Activated naive CD4-positive, alpha-beta T cell treated with anti-CD3 and anti-CD28 coated beads, Interleukin-2, amount 10 ng/mL, durations not matched to agents 7 days and 5 days (primary cell): ENCODE results near the gene METAP1.
"Not testable (repeated sequence)": the region's sequence is repeated elsewhere in the genome, so short reads cannot be mapped to it uniquely, and the experiment has no call there.

Source experiments
- CTCF ChIA-PET: fragments of 350-600 bp; sonication (Branson Sonifier 250); formaldehyde crosslinking; loops from one replicate; lab custom pipeline; 2021; ENCODE audit warnings: antibody characterized with exemption; lab: Charles Lee
- DNase-seq: peaks from one replicate; pipeline ENCODE4 v3.0.0-alpha.2; 2020
- H3K27ac Mint-ChIP-seq: one replicate; pipeline ENCODE4 v1.8.0; 2021; ENCODE audit warnings: mild to moderate bottlenecking, moderate library complexity, mixed read lengths
- H3K27me3 Mint-ChIP-seq: one replicate; pipeline ENCODE4 v1.8.0; 2021; ENCODE audit warnings: mild to moderate bottlenecking, mixed read lengths
- H3K36me3 Mint-ChIP-seq: one replicate; pipeline ENCODE4 v1.8.0; 2021; ENCODE audit warnings: mixed read lengths
- H3K4me1 Mint-ChIP-seq: one replicate; pipeline ENCODE4 v1.8.0; 2021; ENCODE audit warnings: mixed read lengths
- H3K4me3 Mint-ChIP-seq: one replicate; pipeline ENCODE4 v1.8.0; 2021; ENCODE audit warnings: mild to moderate bottlenecking, moderate library complexity, mixed read lengths
- H3K9me3 Mint-ChIP-seq: one replicate; pipeline ENCODE4 v1.8.0; 2021; ENCODE audit warnings: mixed read lengths

Gene METAP1

DNA sequence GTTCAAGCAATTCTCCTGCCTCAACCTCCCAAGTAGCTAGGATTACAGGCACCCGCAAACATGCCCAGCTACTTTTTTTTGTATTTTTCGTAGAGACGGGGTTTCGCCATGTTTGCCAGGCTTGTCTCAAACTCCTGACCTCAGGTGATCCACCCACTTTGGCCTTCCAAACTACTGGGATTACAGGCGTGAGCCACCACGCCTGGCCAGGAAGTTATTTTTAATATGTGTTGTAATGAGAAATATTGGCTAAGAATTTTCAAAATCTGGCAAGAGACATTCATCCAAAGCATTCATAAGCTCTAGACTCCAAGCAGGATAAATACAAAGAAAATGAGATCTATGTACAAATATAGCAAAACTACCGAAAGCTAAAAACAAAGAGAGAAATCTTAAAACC is 18.0 kb upstream of the METAP1 start:
- Mint-ChIP-seq H3K27me3 (no peaks in the 10 kb centered on the region), H3K4me3 (no peak overlapping the region), H3K9me3 (no peaks in the 10 kb centered on the region), H3K27ac (no peak overlapping the region), H3K36me3 (no peaks in the 10 kb centered on the region), H3K4me1 (no peaks in the 10 kb centered on the region)
- CTCF ChIA-PET, result no interaction called here
- no peak for DNase-seq

DNA sequence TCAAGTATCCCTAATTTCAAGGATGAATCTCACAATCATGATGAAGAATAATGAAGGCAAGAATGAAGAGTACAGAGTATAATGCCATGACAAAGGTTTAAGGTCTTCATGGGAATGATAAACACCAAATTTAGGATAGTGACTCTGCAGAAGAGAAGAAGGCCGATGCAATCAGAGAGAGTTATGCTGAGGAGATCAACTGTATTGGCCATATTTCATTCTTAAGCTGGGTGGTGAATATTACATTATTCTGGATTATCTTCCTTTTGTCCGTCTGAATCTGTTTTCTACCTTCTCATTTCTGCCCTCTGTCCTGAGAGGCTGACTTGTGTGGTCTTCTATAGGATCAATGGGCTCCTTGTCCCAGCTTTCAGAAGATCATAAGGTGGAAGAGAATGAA is 7.8 kb upstream of the METAP1 start:
- no peaks in the 10 kb centered on the region for H3K36me3 Mint-ChIP-seq
- no peak overlapping the region for H3K4me3 Mint-ChIP-seq
- no peak overlapping the region for H3K27ac Mint-ChIP-seq
- CTCF ChIA-PET, result interaction anchor here (0.8 kb wide), 1 partner anchor 900 kb away, joined by 3 read pairs; no protein-coding TSS in a partner anchor
- H3K9me3 Mint-ChIP-seq, result no peaks in the 10 kb centered on the region
- H3K4me1 Mint-ChIP-seq, result no peaks in the 10 kb centered on the region
- DNase-seq, result no peak
- peaks cover 9% of the 10 kb centered on the region for H3K27me3 Mint-ChIP-seq

DNA sequence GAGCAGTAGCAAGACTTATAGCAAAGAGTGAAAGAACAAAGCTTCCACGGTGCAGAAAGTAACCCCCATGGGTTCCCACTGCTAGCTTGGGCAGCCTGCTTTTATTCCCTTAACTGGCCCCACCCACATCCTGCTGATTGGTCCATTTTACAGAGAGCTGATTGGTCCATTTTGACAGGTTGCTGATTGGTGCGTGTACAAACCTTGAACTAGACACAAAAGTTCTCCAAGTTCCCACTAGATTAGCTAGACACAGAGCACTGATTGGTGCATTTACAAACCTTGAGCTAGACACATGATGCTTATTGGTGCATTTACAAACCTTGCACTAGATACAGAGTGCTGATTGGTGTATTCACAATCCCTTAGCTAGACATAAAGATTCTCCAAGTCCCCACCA is 2.7 kb upstream of the METAP1 start:
- CTCF ChIA-PET, result interaction anchor here (0.5 to 1.4 kb wide), 3 partner anchors 63 to 1017 kb away, joined by 3 to 14 read pairs (median 3); no protein-coding TSS in a partner anchor
- H3K27ac Mint-ChIP-seq, H3K27me3 Mint-ChIP-seq, DNase-seq, H3K36me3 Mint-ChIP-seq, H3K4me3 Mint-ChIP-seq, H3K9me3 Mint-ChIP-seq: not testable (repeated sequence)
- H3K4me1 Mint-ChIP-seq, result peaks cover 24% of the 10 kb centered on the region

DNA sequence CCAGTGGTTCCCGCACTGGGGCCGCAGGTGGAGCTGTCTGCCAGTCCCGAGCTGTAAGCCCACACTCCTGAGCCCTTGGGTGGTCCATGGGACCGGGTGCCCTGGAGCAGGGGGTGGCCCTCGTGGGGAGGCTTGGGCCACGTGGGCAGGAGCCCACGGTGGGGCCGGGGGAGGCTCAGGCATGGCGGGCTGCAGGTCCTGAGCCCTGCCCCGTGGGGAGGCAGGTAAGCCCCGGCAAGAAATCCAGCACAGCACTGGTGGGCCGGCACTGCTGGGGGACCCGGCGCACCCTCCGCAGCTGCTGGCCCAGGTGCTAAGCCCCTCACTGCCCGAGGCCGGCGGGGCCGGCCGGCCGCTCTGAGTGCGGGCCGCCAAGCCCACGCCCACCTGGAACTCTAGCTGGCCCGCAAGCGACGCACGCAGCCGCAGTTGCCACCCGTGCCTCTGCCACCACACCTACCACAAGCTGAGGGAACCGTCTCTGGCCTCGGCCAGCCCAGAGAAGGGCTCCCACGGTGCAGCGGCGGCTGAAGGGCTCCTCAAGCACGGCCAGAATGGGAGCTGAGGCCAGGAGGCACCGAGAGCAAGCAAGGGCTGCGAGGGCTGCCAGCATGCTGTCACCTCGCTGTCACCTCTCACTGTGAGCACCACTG is 2.0 kb upstream of the METAP1 start:
- DNase-seq, result no peak
- Mint-ChIP-seq H3K27ac (no peak overlapping the region), H3K36me3 (peaks cover 3% of the 10 kb centered on the region), H3K27me3 (no peaks in the 10 kb centered on the region), H3K4me3 (no peak overlapping the region), H3K4me1 (peaks cover 29% of the 10 kb centered on the region), H3K9me3 (no peaks in the 10 kb centered on the region)
- CTCF ChIA-PET, result interaction anchor here (0.5 to 4.3 kb wide), 6 partner anchors 57 to 1016 kb away, joined by 3 to 120 read pairs (median 3); no protein-coding TSS in a partner anchor

DNA sequence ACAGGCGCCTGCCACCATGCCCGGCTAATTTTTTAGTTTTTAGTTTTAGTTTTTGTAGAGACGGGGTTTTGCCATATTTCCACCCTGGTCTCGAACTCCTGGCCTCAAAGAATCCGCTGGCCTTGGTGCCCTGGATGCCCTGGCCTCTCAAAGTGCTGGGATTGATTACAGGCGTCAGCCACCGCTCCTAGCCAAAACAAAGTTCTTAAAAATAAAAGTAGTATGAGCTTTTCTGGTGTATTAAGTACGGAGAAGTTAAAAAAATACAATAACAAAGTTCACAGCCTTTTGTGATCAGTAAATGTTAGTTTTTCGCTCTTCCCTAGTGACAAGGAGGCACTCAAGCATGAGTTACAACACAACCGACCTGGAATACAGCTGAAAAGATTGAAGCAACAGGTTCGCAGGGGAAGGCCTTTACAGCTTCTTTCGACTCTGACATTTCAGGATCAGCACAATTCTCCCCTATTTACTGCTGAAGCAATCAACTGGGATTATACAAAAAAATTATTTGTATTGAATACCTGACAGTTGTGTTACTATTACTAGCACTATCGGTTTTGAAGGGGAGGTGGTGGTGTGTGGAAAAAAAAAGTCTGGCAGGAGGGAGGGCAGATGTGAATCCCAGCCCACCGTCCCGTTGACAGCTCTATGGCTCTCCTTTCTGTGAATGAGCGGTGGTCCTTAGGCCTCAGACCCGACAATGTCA is 893 bp upstream of the METAP1 start:
- no peak for DNase-seq
- Mint-ChIP-seq H3K4me3 (peak overlapping the region; percentile 81), H3K9me3 (no peaks in the 10 kb centered on the region), H3K4me1 (peaks cover 29% of the 10 kb centered on the region), H3K27me3 (no peaks in the 10 kb centered on the region), H3K36me3 (peaks cover 6% of the 10 kb centered on the region), H3K27ac (peak overlapping the region; percentile 98)
- CTCF ChIA-PET, result interaction anchor here (0.7 to 4.3 kb wide), 33 partner anchors 10 to 851 kb away, joined by 3 to 120 read pairs (median 4); partner anchors contain the start of genes ADH5, EIF4E and STPG2

DNA sequence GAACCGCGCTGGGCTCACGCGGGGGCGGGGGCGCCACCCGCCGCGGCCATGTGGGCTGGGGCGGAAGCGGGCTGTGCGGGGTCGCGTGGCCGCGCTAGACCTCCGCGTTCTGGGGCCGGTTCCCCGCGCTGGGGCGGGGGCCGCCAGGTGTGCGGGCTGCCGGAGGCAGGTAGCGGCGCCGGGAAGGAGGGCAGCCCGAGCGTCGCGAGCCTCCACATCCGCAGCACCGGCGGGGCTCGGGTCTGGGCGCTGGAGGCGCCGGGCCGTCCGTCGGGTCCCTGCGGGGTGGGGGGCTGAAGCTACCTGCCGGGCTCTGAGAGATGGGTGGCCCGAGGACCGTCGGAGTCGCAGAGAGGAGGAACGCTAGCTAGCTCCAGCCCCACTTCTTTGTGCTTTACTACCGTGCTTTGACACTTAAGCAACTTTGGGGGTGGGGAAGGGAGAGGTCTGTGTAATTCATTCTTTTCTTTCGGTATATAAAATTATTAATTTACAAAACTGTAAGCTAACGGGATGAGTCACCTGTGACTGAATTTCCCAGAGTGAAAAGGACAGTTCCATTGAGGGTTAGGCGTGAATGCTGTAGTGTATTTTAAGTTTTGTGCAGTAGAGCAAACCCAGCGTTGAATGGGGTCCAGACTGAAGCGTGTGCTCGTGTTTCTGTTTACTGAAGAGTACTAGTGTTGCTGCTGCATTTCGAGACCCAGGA is 689 bp downstream of the METAP1 start:
- H3K27ac Mint-ChIP-seq, result peak overlapping the region; percentile 66
- peaks cover 38% of the 10 kb centered on the region for H3K4me1 Mint-ChIP-seq

DNA sequence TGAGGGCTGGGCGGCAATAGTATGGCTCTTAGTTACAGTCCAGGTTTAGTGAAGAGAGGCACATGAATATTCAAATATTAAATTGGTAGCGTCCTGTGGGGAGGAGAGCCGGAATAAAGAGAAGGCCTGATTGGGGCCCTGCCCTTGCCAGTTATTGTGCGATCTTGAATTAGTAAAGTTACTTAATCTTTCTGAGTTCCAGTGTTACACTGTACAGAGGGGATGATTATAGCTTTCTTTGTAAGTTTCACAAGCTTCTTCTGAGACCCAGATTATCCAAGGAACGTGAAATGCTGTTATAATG is 1.2 kb downstream of the METAP1 start:
- Mint-ChIP-seq H3K4me1 (peaks cover 38% of the 10 kb centered on the region), H3K27ac (peak overlapping the region; percentile 66), H3K4me3 (peak overlapping the region; percentile 71), H3K27me3 (no peaks in the 10 kb centered on the region), H3K9me3 (no peaks in the 10 kb centered on the region), H3K36me3 (peaks cover 12% of the 10 kb centered on the region)
- CTCF ChIA-PET, result interaction anchor here (0.8 to 4.3 kb wide), 6 partner anchors 9 to 92 kb away, joined by 3 to 120 read pairs (median 8); partner anchors contain the start of gene ADH5
- DNase-seq, result no peak

More for the DNA sequence above, 689 bp downstream of the METAP1 start:
- peak overlapping the region; percentile 71 for H3K4me3 Mint-ChIP-seq
- H3K27me3 Mint-ChIP-seq, result no peaks in the 10 kb centered on the region
- peaks cover 12% of the 10 kb centered on the region for H3K36me3 Mint-ChIP-seq
- peak; percentile 33 for DNase-seq
- CTCF ChIA-PET, result interaction anchor here (0.9 to 4.3 kb wide), 12 partner anchors 11 to 529 kb away, joined by 3 to 120 read pairs (median 6); partner anchors contain the start of gene ADH5
- H3K9me3 Mint-ChIP-seq, result no peaks in the 10 kb centered on the region

DNA sequence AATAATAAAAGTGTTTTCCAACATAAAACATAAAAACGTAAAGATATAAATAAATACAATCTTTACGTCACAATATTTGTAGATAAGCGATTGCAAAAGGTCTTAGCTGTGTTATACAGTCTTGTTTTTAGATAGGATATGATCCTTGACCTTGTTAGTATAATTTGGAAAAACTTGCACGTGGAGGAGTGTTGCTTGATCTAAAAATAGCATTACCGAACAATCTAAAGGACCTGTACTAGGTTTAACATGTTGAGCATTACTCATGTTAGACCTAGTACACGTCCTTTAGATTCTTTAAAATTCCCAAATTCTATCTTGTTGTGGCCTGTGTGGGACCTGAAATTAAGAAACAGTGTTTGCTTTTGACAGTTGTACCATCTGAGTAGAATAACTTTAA is 1.6 kb downstream of the METAP1 start:
- Mint-ChIP-seq H3K27ac (no peak overlapping the region), H3K4me1 (peaks cover 41% of the 10 kb centered on the region), H3K27me3 (no peaks in the 10 kb centered on the region), H3K4me3 (peak overlapping the region; percentile 5), H3K9me3 (no peaks in the 10 kb centered on the region), H3K36me3 (peaks cover 12% of the 10 kb centered on the region)
- CTCF ChIA-PET, result interaction anchor here (0.8 to 4.3 kb wide), 3 partner anchors 8 to 466 kb away, joined by 3 to 120 read pairs (median 5); no protein-coding TSS in a partner anchor
- no peak for DNase-seq

DNA sequence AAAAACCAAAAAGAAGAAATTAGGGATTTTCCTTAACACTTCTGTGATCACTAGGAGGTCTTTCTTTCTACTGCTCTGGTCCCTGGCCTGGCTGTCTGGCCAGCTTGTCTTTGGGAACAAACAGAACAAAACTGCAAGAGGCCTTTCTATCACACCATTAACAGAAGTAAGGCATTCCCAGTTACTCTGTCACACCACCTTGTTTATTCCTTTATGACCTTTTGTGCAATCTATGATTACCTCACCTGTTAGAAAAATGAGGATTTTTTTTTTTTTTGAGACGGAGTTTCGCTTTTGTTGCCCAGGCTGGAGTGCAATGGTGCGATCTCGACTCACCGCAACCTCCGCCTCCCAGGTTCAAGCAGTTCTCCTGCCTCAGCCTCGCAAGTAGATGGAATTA is 3.0 kb downstream of the METAP1 start:
- Mint-ChIP-seq H3K27ac (no peak overlapping the region), H3K9me3 (no peaks in the 10 kb centered on the region), H3K27me3 (no peaks in the 10 kb centered on the region), H3K4me1 (peaks cover 46% of the 10 kb centered on the region), H3K4me3 (no peak overlapping the region), H3K36me3 (peaks cover 13% of the 10 kb centered on the region)
- CTCF ChIA-PET, result interaction anchor here (0.9 to 2.4 kb wide), 3 partner anchors 57 to 465 kb away, joined by 3 to 9 read pairs (median 5); partner anchors contain the start of gene EIF4E
- no peak for DNase-seq

DNA sequence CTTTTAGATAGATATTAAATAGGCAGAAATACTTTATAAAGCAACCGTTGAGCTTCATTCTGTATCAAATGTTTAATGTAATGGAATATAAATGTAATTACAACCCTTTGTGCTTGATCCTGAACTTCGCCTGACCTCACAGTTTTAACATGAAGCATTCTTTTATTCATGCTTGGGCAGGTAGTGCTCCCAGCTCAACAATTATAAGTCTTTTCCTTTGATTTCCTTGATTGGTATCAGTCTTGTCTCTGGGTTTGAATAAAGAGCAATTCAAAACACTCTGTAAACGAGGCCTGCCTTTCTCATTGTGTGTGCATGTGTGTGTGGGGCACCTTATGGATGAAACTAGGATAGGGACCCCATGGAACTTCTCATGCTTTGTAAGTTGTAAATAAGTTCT is 6.8 kb downstream of the METAP1 start:
- CTCF ChIA-PET, result no interaction called here
- no peak for DNase-seq
- Mint-ChIP-seq H3K4me3 (no peak overlapping the region), H3K27ac (no peak overlapping the region), H3K27me3 (no peaks in the 10 kb centered on the region), H3K9me3 (no peaks in the 10 kb centered on the region), H3K4me1 (peaks cover 27% of the 10 kb centered on the region), H3K36me3 (peaks cover 19% of the 10 kb centered on the region)

DNA sequence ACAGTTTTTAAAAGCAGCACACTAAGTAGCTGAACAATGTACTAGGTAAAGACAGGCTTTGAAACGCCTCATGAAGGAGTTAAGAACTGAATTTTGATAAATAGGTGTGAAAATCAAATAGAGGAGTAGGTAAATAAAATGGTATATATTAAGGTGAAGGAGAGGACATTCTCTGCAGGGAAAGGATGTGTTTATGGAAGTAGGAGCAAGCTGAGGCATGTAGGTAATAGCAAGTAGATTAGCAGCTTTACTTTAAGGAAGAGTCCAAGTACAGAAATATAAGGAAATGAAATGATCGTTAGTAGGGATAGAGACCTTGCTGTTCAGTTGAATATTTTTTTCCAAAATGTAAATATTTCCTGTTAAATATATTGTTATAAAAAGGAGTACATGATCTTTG is 12.5 kb downstream of the METAP1 start:
- no peak overlapping the region for H3K4me3 Mint-ChIP-seq
- H3K4me1 Mint-ChIP-seq, result no peaks in the 10 kb centered on the region
- no peaks in the 10 kb centered on the region for H3K27me3 Mint-ChIP-seq
- no peak overlapping the region for H3K27ac Mint-ChIP-seq
- peaks cover 39% of the 10 kb centered on the region for H3K36me3 Mint-ChIP-seq
- peaks cover 19% of the 10 kb centered on the region for H3K9me3 Mint-ChIP-seq
- DNase-seq, result no peak
- CTCF ChIA-PET, result interaction anchor here (0.8 to 1.5 kb wide), 2 partner anchors 13 to 48 kb away, joined by 3 to 5 read pairs; partner anchors contain the start of gene METAP1

DNA sequence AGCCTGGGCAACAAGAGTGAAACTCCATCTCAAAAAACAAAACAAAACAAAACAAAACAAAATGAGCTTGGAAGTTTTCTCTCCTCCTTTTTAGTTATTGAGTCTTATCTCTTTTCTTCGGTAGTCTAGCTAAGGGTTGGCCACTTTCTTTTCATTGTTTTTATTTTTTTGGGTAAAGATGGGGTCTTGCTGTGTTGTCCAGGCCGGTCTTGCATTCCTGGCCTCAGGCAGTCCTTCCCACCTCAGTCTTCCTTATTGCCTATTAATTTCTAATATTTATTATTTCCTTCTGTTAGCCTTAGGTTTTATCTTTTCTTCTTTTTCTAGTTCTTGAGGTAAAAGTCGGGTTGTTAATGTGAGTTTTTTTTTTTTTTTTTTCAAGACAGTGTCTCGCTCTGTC is 16.4 kb downstream of the METAP1 start:
- Mint-ChIP-seq H3K36me3 (peaks cover 45% of the 10 kb centered on the region), H3K4me3 (no peak overlapping the region), H3K27me3 (no peaks in the 10 kb centered on the region), H3K4me1 (no peaks in the 10 kb centered on the region), H3K27ac (peak overlapping the region; percentile 21), H3K9me3 (peaks cover 27% of the 10 kb centered on the region)
- CTCF ChIA-PET, result no interaction called here
- DNase-seq, result no peak

DNA sequence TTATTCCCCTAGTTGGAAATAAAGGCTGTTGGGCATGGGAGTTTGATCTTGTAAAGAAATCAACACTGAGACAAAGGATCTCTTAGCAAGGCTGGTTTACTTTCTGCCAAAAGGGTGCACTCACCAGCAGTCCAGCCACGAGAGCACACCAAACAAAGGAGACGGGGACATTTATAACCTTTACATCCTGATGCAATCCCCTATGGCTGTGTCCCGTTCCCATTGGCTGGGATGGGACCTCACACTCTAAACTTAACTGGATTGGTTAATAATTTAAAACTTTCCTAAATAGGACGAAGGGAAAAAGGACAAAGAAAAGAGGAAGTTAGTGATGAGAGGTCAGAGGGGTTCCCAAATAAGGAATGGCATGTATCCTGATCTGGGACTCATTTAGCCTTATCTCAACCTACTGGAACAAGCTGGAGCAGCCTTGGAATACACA is 17.9 kb downstream of the METAP1 start:
- DNase-seq, result no peak
- H3K36me3 Mint-ChIP-seq, result peaks cover 50% of the 10 kb centered on the region
- no peaks in the 10 kb centered on the region for H3K4me1 Mint-ChIP-seq
- CTCF ChIA-PET, result no interaction called here
- H3K4me3 Mint-ChIP-seq, result no peak overlapping the region
- no peaks in the 10 kb centered on the region for H3K27me3 Mint-ChIP-seq
- peaks cover 31% of the 10 kb centered on the region for H3K9me3 Mint-ChIP-seq
- no peak overlapping the region for H3K27ac Mint-ChIP-seq
